Measurements from ENCODE around the gene XRN2. TPM values are rescaled to one million over a fixed set of nuclear protein-coding genes. Genes with fewer than 3 reads are reported as not detected.

Gene XRN2
- polyA plus RNA-seq, 1 experiment = 48.9 TPM

GRCh38 chr20:21373436-21373835 is 70.3 kb downstream of the XRN2 start:
- POLR2A ChIA-PET = no interaction called here
- TF ChIP-seq CTCF (IDR thresholded peaks at IDR 0.05; ENCODE audit: insufficient read depth, low read depth, low read length) = no peak
- H3K4me3 ChIP-seq (ENCODE audit: low read depth, low read length) = no peak overlapping the region
- no peak for DNase-seq (ENCODE audit: low read depth)
- no peaks in the 10 kb centered on the region; the same call in 1 of the 2 replicates for H3K36me3 ChIP-seq (ENCODE audit: control insufficient read depth, insufficient read depth, low read length)
- no peaks in the 10 kb centered on the region for H3K27me3 ChIP-seq (ENCODE audit: control insufficient read depth, insufficient read depth, low read length)
- CTCF ChIA-PET = interaction anchor here (1.9 kb wide), 1 partner anchor 11 kb away, joined by 4 read pairs; no protein-coding TSS in a partner anchor

- POLR2A ChIA-PET = no interaction called here
- H3K27me3 ChIP-seq (ENCODE audit: control insufficient read depth, insufficient read depth, low read length) = no peaks in the 10 kb centered on the region
- CTCF ChIA-PET = interaction anchor here (0.7 kb wide), 1 partner anchor 271 kb away, joined by 3 read pairs; no protein-coding TSS in a partner anchor
- no peak for DNase-seq (ENCODE audit: low read depth)
- no peaks in the 10 kb centered on the region; the same call in 1 of the 2 replicates for H3K36me3 ChIP-seq (ENCODE audit: control insufficient read depth, insufficient read depth, low read length)
- H3K4me3 ChIP-seq (ENCODE audit: low read depth, low read length) = no peak overlapping the region
- TF ChIP-seq CTCF (IDR thresholded peaks at IDR 0.05; ENCODE audit: insufficient read depth, low read depth, low read length) = no peak
Measured at GRCh38 chr20:21376626-21377025, 73.5 kb downstream of the XRN2 start.

DNA sequence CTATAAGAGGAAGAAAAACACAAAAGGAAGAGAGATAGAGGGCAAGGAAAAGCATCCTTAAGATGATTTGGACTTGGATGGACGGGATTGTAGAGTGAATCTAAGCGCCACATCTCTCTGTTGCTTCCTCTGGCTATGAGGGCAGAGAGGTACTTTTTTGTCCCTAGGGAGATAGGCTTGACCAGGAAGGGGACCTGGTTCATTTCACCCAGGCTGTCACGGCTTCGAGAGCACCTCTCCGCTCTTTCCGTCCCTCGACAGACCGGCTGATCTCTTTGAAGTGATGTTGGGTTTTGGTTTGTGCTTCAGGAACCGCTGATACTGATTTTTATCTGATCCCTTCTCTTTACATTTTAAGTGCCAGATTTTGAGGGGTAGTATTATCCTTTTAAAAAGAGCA is 74.6 kb downstream of the XRN2 start:
- ChIA-PET POLR2A (no interaction called here), CTCF (no interaction called here)
- no peak for DNase-seq (ENCODE audit: low read depth)
- no peaks in the 10 kb centered on the region; the same call in 1 of the 2 replicates for H3K36me3 ChIP-seq (ENCODE audit: control insufficient read depth, insufficient read depth, low read length)
- no peaks in the 10 kb centered on the region for H3K27me3 ChIP-seq (ENCODE audit: control insufficient read depth, insufficient read depth, low read length)
- no peak for TF ChIP-seq CTCF (IDR thresholded peaks at IDR 0.05; ENCODE audit: insufficient read depth, low read depth, low read length)
- no peak overlapping the region for H3K4me3 ChIP-seq (ENCODE audit: low read depth, low read length)

- CTCF ChIA-PET = no interaction called here
Measured at GRCh38 chr20:21378259-21378658, 75.1 kb downstream of the XRN2 start.

DNA sequence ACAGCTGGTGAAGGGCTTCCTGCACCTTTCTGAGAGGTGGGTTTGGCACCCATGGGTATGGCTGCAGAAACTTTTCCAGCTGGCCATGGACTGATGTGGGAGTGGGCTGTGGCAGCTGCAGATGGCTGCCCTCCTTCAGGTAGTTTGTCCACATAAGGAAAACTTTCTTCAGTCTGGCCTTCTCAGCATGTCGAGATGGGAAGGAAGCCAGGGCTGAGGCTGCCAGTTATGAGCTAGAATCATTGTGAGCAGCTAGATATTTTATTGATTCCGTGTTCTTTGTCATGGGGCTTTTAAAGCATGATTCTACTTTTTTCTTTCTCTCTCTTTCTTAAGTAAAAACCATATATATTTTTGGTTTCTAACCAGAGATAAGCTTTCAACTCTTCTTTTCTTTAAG is 77.6 kb downstream of the XRN2 start:
- no peak for DNase-seq (ENCODE audit: low read depth)
- Histone ChIP-seq H3K4me3 (ENCODE audit: low read depth, low read length) (no peak overlapping the region), H3K36me3 (ENCODE audit: control insufficient read depth, insufficient read depth, low read length) (no peaks in the 10 kb centered on the region; the same call in 1 of the 2 replicates), H3K27me3 (ENCODE audit: control insufficient read depth, insufficient read depth, low read length) (no peaks in the 10 kb centered on the region)
- CTCF ChIA-PET = no interaction called here
- TF ChIP-seq CTCF (IDR thresholded peaks at IDR 0.05; ENCODE audit: insufficient read depth, low read depth, low read length) = no peak
- POLR2A ChIA-PET = no interaction called here

More at GRCh38 chr20:21378259-21378658, 75.1 kb downstream of the XRN2 start:
- no peaks in the 10 kb centered on the region; the same call in 1 of the 2 replicates for H3K36me3 ChIP-seq (ENCODE audit: control insufficient read depth, insufficient read depth, low read length)
- DNase-seq (ENCODE audit: low read depth) = no peak
- H3K27me3 ChIP-seq (ENCODE audit: control insufficient read depth, insufficient read depth, low read length) = no peaks in the 10 kb centered on the region
- POLR2A ChIA-PET = no interaction called here
- H3K4me3 ChIP-seq (ENCODE audit: low read depth, low read length) = no peak overlapping the region
- no peak for TF ChIP-seq CTCF (IDR thresholded peaks at IDR 0.05; ENCODE audit: insufficient read depth, low read depth, low read length)

Data from BJ (cell line).